NCI-H1417 (cell line): ENCODE measurements around the gene BLOC1S2.
A peak's percentile ranks its signal among the peaks of the same experiment; 100 is the strongest.
"Not testable (repeated sequence)": the region's sequence is repeated elsewhere in the genome, so short reads cannot be mapped to it uniquely, and the experiment has no call there.

Source experiments
- DNase-seq, 3 experiments: peaks; one replicate each; lab custom pipeline; 2025; lab: John Stamatoyannopoulos, UW

The BLOC1S2 gene

DNA sequence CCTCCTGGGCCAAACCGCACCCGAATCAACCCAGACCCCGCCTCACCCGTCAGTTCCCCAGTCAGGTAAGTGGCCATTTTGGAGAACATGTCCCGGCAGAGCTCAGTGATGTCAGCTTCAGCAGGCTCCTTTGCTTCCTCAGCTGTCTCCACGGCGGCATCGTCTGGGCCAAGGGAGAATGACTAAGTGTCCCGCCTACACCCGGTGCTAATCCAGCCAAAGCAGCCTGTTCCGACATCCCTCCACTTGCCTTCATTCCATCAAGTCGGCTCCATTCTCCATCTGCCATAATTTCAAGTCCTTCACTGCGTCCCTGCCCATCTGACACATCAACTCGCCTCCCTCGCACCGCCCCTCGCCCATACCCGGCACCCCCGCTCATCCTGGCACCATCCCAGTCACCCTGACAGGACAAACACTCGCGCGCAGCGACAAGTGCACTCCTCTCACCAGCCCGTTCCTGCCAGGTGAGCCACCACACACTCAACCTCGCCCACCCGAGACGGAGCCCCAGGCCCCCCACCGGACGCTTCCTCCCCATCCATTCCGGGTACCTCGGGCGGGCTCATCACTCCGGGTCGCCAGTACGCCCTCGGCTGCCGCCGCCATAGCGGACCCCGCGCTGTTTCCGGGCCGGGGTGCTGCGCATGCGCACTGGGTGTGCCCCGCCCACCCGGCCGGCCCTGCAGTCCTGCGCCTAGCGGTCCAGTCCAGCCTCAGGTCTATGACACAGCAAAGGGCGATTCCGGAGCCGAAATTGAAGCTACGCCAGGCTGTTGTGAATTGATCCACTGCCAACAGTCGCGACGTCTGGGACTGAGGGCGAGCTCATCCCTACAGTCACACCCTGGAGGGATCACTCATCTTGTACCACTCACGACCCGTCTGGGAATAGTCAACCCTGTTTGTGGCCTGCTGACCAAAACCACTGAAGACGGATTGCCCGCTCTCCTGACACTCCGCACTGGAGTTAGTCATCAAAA is at the start of gene BLOC1S2:
TSS of gene BLOC1S2 (minus strand) at position 630 of the 983 bp plus-strand sequence. CDS start at position 609, 21 bp downstream.
- peak; percentile 44 to 78 (median 63) for DNase-seq

DNA sequence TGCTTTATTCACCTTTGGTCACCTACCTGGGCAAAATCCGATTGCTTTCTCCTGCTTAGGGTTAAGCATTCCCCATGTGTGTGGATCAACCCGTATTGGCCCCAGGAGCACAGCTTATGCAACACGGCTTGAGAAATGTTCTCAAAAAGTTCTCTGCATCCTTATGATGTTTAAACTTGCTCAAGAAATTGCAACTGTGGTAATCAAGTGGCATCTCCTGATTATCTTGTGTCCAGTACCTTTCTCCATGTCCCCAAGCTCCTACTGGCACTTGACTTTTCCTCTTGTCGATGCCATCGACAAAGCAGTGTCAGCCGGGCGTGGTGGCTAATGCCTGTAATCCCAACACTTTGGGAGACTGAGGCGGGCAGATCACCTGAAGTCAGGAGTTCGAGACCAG is 48.3 kb upstream of the BLOC1S2 start:
- DNase-seq, result no peak

DNA sequence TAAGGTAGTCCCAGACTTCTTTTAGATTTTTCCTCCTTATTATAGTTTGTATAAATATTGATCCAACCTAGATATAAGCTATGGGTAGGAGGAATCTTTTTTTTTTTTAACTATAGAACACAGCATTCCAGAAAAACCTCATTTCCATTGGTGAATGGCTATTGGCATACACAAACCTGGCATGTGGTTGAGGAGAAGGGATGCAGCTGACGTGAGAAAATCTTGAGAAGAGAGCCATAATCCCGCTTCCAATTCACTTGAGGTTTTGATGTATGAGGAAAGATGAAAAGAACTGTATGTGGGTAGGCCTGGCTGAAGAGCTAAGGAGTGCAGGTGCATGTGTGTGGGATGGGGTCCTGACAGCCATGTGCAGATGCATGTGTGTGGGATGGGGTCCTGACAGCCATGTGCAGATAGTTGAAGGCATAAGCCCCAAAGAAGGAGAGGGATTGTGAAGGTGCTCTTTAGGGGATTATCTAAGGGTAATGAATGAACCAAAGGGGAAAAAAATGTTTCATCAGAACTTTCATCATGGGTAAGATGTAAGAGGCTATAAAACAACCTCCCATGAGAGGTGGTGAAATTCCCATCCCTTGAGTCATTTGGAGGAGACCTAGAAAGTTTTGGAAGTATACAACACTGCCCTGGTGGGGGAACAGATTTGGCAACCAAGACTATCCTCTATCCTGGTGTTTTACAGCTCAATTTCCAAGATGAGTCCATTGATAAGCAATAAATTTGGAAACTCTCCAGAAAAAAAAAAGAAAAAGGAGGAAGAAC is 47.4 kb upstream of the BLOC1S2 start:
- DNase-seq, result no peak

DNA sequence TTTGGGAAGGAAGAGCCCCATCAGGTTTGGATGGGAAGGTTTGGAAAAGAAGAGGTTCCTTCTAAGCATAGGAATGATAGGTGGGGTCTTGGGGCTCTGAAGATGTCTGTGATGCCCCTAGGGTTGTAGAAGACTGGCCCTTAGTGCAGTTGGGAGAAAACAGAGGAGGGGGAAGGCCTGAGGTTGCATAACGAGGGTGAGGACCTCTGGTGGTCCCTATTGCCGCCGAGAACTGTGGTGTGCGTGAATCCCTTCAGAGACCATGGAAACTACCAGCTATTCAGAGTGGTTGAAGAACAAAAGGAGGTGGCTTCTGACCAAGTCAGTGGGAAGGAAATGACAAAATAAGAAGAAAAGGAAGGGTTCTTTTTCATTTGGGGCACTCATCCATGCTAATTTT is 46.6 kb upstream of the BLOC1S2 start:
- DNase-seq, result no peak

DNA sequence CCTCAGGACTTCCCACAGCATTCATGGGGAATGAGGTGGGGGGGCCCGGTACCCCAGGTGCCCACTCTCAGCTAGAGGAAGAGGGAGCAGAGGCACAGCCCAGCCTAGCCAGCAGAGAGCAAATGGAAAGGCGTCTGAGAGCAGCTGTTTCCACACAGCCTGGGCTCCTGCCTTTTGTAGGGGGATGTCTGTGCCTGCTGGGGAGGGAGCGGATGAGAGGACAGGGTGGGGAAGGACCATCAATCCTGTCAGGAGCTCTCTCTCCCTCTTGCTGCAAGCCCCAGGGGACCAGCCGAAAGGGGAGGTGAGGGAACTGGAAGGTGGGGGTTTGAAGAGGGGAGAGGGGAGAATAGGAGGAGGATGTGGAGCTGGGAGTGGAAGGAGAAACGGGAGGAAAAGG is 43.6 kb upstream of the BLOC1S2 start, which contains the start of gene PKD2L1:
TSS of gene PKD2L1 (minus strand) at position 150 of the 400 bp plus-strand sequence. CDS start at position 25, 125 bp downstream.
- DNase-seq, result peak in 1 of 3 experiments; percentile 1

DNA sequence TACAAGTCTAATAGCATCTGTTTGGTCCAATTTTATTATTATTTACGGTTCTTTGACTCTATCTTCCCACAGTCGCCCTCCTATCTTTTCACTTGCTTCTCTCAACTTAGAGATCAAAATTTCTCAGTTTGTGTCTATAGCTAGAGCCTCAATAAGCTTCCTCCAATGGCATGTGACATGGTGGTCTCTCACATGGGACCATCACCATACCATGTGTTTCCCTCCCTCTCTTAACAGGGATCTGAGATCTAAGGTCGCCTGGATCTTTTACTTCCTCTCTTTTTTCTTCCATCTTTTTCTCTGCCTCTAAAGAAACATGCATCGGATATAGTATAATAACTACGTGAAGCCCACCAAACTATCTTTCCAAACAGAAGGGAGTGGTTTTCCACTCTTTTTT is 41.7 kb upstream of the BLOC1S2 start:
- no peak for DNase-seq

DNA sequence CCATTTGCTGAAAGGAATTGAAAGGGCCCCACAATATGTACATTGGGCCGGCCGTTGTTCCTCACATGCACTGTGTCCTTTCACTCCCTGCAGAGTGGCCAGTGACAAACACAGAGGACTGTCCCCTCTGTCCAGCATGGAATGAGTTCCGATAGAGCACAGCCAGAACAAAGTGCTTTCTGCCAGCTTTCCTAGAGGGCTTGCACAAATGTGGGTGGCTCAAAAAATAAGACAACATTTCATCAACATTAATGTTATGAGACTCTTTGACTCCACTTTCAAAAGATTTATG is 41.2 kb upstream of the BLOC1S2 start:
- DNase-seq, result no peak

- DNase-seq, result peak in 1 of 3 experiments; percentile 11
Measured at GRCh38 chr10:100327007-100327717, 40.7 kb upstream of the BLOC1S2 start.

DNA sequence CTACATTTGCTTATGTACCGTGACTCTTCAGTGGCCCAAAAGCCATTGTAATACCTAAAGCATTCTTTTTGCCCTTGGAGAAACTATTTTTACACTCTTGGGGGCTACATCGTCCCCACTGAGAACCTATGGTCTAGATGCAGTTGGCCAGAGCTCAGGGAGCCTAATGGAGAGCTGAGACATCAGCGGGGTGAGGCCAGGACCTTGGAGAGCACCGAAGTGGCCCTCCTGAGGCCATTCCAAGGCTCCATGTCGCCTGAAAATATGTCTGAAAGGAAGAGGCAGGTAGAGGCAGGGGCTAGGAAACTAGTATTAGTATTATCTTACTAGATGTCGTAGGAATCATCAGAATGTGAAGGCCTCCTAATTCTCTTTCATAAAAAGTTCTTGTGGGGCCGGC is 38.7 kb upstream of the BLOC1S2 start:
- no peak for DNase-seq

- DNase-seq, result peak in 2 of 3 experiments; percentile 46 to 82
Measured at GRCh38 chr10:100319707-100320402, 33.4 kb upstream of the BLOC1S2 start.

DNA sequence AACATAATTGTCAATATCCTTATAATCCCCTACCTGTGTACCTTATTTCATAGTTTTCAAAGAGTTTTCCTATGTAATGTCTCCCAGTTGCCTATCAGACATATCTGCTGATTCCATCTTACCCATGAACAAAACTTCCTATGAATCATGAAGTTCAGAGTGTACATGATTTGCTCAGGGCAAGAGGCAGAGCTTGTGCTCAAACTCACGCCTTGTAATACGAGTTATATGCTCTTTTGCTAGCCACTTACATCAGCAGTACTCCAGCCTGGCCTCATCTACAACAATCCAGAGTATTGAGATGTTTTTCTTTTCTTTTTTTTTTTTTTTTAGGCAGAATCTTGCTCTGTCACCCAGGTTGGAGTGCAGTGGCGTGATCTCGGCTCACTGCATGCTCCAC is 31.7 kb upstream of the BLOC1S2 start:
- no peak for DNase-seq

- no peak for DNase-seq
Measured at GRCh38 chr10:100315615-100316014, 29.1 kb upstream of the BLOC1S2 start.

GRCh38 chr10:100311298-100311697 is 24.8 kb upstream of the BLOC1S2 start:
- DNase-seq, result no peak

DNA sequence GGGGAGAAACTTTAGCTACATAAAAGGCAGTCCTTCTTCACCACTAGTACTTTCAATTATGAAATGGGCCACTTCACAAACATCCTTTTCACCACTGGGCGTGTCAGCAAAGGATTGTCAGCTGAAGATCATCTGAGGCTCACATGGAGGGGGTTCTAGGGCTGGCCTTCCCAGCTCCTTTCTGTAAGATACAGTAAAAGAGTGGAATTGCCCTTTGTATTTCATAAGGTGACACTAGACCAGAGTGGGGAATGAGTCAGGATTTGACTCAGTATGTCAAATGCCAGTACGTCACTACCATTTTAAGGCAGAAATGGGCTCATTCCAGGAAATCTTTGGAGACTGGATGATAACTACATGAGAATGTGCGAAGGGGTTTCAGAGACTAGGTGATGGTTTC is 21.2 kb upstream of the BLOC1S2 start:
- no peak for DNase-seq

DNA sequence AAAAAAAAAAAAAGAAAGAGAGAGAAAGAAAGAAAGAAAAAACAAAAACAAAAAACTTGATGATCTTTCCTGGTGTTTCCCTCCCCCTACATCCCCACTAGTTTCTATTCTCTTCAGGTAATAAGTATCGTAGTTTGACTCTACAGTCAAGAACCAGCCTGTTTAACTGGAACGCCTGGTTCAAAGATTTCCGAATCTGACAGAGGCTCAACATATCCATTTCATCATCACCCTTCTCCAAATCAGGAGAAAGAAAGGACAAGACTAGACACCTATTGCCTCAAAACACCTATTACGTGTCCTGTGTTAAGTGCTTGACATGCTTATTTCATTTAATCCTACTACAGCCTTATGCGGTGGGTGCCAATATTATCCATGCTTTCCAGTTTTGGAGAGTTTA is 20.4 kb upstream of the BLOC1S2 start:
- DNase-seq, result no peak

GRCh38 chr10:100304414-100304813 is 17.9 kb upstream of the BLOC1S2 start:
- DNase-seq, result no peak

GRCh38 chr10:100303724-100304319 is 17.3 kb upstream of the BLOC1S2 start:
- DNase-seq, result peak in 2 of 3 experiments; percentile 1 to 44

DNA sequence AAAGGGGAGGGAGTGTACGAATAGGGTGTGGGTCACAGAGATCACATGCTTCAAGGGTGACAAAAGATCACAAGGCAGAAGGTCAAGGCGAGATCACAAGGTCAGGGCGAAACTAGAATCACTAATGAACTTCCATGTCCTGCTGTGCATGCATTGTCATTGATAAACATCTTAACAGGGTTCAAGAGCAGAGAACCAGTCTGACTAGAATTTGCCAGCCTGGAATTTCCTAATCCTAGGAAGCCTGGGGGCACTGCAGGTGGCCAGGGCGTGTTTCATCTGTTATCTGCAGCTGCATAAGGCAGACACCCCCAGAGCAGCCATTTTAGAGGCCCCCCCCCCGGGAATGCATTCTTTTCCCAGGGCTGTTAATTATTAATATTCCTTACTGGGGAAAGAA is 14.6 kb upstream of the BLOC1S2 start:
- peak in 2 of 3 experiments; percentile 2 to 33 for DNase-seq

DNA sequence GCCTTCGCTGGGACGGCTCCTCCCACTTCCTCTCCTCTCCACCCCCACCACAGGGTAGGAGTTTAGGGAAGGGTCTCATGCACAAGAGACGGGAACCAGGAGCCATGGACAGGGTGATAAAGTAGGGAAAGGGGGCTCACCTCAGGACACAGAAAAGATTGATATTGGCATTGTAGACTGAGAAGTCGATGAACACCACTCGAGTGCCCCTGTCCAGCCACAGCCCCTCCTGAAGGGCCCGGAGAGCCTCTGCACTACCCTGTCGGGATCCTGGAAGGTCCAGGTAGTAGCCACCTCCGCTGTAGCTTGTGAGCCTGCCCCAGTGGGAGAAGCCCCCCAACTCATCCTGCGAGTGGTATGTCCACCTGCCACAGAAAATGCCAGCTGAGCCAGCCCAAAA is 10.8 kb upstream of the BLOC1S2 start:
- no peak for DNase-seq

DNA sequence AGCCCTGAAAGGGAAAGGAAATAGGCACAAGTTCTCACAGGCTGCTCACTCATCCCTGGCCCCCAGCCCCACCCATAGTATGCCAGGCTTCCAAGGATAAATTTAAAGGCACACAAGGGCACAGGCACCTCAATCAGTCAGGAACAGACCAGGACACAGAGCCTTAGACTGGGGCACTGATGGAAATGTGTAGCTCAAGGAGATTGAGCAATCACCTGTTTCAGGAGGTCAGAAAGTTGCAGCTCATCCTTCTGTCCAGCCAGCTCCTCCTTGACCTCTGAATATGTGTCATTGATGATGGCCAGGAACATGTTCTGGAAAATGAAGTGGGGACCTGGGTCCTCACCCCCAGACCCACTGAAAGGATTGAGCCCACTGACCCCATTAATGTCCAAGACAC is 6.6 kb upstream of the BLOC1S2 start:
- DNase-seq, result no peak

- DNase-seq, result not testable (repeated sequence)
Measured at GRCh38 chr10:100292300-100292699, 5.8 kb upstream of the BLOC1S2 start.
